PFSK-1 (cell line): ENCODE measurements around the gene ECI2.

Experiments used
- POLR2AphosphoS5 ChIP-seq: IDR thresholded peaks from 2 replicates; pipeline ENCODE4 v1.6.1; 2012; ENCODE audit warnings: low read depth, mild to moderate bottlenecking, control low read depth, low read length, moderate library complexity
- SIN3A ChIP-seq: IDR thresholded peaks from 2 replicates; pipeline ENCODE4 v1.6.1; 2012; ENCODE audit warnings: mild to moderate bottlenecking, low read length, moderate library complexity, borderline replicate concordance; ENCODE audit not compliant: insufficient read depth

DNA sequence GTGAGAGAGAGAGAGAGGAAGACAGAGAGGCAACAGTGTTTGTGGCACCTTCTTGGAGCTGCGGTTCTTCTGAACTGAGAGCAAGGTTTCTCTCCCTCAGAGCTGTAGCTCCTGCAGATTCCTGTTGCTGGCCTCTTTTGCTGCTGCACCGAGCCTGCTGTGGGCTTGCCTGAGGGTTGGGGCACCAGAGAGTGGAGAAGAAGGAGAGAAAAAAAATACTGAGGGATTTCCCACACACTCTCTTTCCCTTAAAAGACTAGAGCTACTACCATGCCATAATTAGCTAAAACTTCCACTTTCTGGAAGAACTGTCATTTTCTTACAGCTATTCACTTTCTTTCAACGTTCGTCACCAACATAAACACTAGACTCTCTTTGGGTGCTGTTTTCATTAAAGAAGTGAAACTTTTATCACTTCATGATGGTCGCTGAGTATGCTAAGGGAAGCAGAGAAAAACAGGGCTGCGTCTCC is 18.2 kb upstream of the ECI2 start:
- TF ChIP-seq POLR2AphosphoS5 (no peak), SIN3A (no peak)
